ENCODE data around the gene GOLGA6D. TPM values are rescaled to one million over a fixed set of nuclear protein-coding genes. Genes with fewer than 3 reads are reported as not detected.
"Not testable (repeated sequence)": the region's sequence is repeated elsewhere in the genome, so short reads cannot be mapped to it uniquely, and the experiment has no call there.

The GOLGA6D gene
- total and polyA plus RNA-seq, 2 donors (not counting 1 experiment from before 2014, with no cell fraction given): not detected

DNA sequence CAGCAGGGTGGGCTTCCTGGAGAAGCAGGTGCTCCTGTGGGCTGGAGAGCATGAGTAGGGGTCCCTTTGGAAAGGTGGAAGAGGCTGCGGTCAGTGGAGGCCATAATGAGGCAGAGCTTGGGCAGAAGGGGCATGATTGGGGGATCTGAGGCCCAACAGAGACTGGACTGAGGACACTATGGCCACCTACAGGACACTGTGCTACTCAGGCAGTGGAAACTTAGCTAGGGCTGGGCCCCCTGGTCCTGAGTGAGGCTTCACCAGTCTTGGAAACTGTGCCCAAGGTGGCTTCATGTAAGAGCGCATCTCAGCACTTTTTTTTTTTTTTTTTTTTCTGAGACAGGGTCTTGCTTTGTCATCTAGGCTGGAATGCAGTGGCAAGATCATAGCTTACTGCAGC lies 46.9 kb downstream of the GOLGA6D start:
- Mint-ChIP-seq H3K27me3 (peaks cover 8% of the 10 kb centered on the region), H3K4me1 (peaks cover 2% of the 10 kb centered on the region), H3K27ac (no peak overlapping the region), H3K4me3 (no peak overlapping the region), H3K9me3 (ENCODE audit: insufficient read depth) (no peaks in the 10 kb centered on the region)
- no peak overlapping the region for H2AFZ ChIP-seq (ENCODE audit: insufficient read depth, low read depth, low read length, poor library complexity, severe bottlenecking)
- ATAC-seq (ENCODE audit: low read depth) (no peak), DNase-seq (no peak)
- H3K79me2 ChIP-seq (ENCODE audit: control insufficient read depth, insufficient read depth, low read length): no peaks in the 10 kb centered on the region
- intact Hi-C loops (cut with micrococcal nuclease): no loop called here
- no peaks in the 10 kb centered on the region for H3K9me3 ChIP-seq (ENCODE audit: control extremely low read depth in 1 of 3, control insufficient read depth in 2 of 3, insufficient read depth in 1 of 3, low read length in 2 of 3)
- TF ChIP-seq EZH2 (IDR thresholded peaks at IDR 0.05; ENCODE audit: borderline replicate concordance, insufficient read depth, low read depth, low read length, poor library complexity, severe bottlenecking): no peak
- TF ChIP-seq, protein P1, sequence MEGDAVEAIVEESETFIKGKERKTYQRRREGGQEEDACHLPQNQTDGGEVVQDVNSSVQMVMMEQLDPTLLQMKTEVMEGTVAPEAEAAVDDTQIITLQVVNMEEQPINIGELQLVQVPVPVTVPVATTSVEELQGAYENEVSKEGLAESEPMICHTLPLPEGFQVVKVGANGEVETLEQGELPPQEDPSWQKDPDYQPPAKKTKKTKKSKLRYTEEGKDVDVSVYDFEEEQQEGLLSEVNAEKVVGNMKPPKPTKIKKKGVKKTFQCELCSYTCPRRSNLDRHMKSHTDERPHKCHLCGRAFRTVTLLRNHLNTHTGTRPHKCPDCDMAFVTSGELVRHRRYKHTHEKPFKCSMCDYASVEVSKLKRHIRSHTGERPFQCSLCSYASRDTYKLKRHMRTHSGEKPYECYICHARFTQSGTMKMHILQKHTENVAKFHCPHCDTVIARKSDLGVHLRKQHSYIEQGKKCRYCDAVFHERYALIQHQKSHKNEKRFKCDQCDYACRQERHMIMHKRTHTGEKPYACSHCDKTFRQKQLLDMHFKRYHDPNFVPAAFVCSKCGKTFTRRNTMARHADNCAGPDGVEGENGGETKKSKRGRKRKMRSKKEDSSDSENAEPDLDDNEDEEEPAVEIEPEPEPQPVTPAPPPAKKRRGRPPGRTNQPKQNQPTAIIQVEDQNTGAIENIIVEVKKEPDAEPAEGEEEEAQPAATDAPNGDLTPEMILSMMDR (IDR thresholded peaks at IDR 0.05): no peak
- POLR2A ChIA-PET: no interaction called here
- peaks cover 0 to 2% (median 0%) of the 10 kb centered on the region in 4 experiments for H3K27me3 ChIP-seq (replicated peaks in 1 of 4; ENCODE audit: control extremely low read depth in 1 of 4, control insufficient read depth in 3 of 4, insufficient read depth in 4 of 4, low read length in 3 of 4)
- no peak overlapping the region for H3K9ac ChIP-seq (ENCODE audit: low read length)
- no peaks in the 10 kb centered on the region for H3K4me1 ChIP-seq (ENCODE audit: control insufficient read depth in 2 of 2, insufficient read depth in 2 of 2, low read length in 2 of 2)
- WGBS (ENCODE audit: insufficient coverage): 100% methylated on average over 1 of the region's 2 CpGs
- no peaks in the 10 kb centered on the region for H4K20me1 ChIP-seq (ENCODE audit: control insufficient read depth, insufficient read depth, low read length, poor library complexity, severe bottlenecking)
- H3K27ac ChIP-seq (ENCODE audit: low read length in 2 of 2): no peak overlapping the region
- H3K4me3 ChIP-seq (ENCODE audit: control extremely low read depth in 1 of 5, extremely low read depth in 1 of 5, insufficient read depth in 1 of 5, low read depth in 2 of 5, low read length in 4 of 5): no peak overlapping the region
- CTCF ChIA-PET: interaction anchor here (0.7 to 1.0 kb wide), 3 partner anchors 38 to 300 kb away, joined by 3 to 4 read pairs (median 3); no protein-coding TSS in a partner anchor
- H3K4me2 ChIP-seq (replicated peaks; ENCODE audit: low read depth, low read length, poor library complexity, severe bottlenecking): no peak overlapping the region
- no peaks in the 10 kb centered on the region for H3K36me3 ChIP-seq (replicated peaks in 1 of 2; ENCODE audit: control extremely low read depth in 1 of 2, control insufficient read depth in 1 of 2, extremely low read depth in 1 of 2, insufficient read depth in 2 of 2, low read length in 1 of 2)

DNA sequence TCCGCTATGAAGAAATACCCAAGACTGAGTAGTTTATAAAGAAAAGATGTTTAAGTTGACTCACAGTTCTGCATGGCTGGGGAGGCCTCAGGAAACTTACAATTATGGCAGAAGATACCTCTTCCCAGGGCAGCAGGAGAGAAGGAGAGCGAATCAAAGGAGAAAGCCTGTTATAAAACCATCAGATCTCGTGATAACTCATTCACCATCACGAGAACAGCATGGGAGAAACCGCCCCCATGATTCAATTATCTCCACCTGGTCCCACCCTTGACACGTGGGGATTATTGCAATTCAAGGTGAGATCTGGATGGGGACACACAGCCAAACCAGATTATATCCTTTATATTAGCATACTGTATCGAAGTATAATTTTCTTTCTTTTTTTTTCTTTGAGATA lies 49.5 kb downstream of the GOLGA6D start:
- H3K27ac ChIP-seq (ENCODE audit: low read length in 2 of 2); H3K4me2 ChIP-seq (replicated peaks; ENCODE audit: low read depth, low read length, poor library complexity, severe bottlenecking); DNase-seq; H3K36me3 ChIP-seq (replicated peaks in 1 of 2; ENCODE audit: control extremely low read depth in 1 of 2, control insufficient read depth in 1 of 2, extremely low read depth in 1 of 2, insufficient read depth in 2 of 2, low read length in 1 of 2); intact Hi-C loops (cut with micrococcal nuclease); H3K79me2 ChIP-seq (ENCODE audit: control insufficient read depth, insufficient read depth, low read length); H3K9ac ChIP-seq (ENCODE audit: low read length); ATAC-seq (ENCODE audit: low read depth); H4K20me1 ChIP-seq (ENCODE audit: control insufficient read depth, insufficient read depth, low read length, poor library complexity, severe bottlenecking); CTCF ChIA-PET; H3K4me3 ChIP-seq (ENCODE audit: control extremely low read depth in 1 of 5, extremely low read depth in 1 of 5, insufficient read depth in 1 of 5, low read depth in 2 of 5, low read length in 4 of 5); POLR2A ChIA-PET; H3K4me3 Mint-ChIP-seq; H3K9me3 ChIP-seq (ENCODE audit: control extremely low read depth in 1 of 3, control insufficient read depth in 2 of 3, insufficient read depth in 1 of 3, low read length in 2 of 3); H3K27ac Mint-ChIP-seq; H3K27me3 Mint-ChIP-seq; H3K27me3 ChIP-seq (replicated peaks in 1 of 4; ENCODE audit: control extremely low read depth in 1 of 4, control insufficient read depth in 3 of 4, insufficient read depth in 4 of 4, low read length in 3 of 4); H2AFZ ChIP-seq (ENCODE audit: insufficient read depth, low read depth, low read length, poor library complexity, severe bottlenecking); H3K9me3 Mint-ChIP-seq (ENCODE audit: insufficient read depth): not testable (repeated sequence)
- H3K4me1 ChIP-seq (ENCODE audit: control insufficient read depth in 2 of 2, insufficient read depth in 2 of 2, low read length in 2 of 2): peaks cover 9 to 16% of the 10 kb centered on the region in 2 donors
- 93% methylated on average over 2 of the region's 7 CpGs for WGBS (ENCODE audit: insufficient coverage)
- H3K4me1 Mint-ChIP-seq: peaks cover 17% of the 10 kb centered on the region

DNA sequence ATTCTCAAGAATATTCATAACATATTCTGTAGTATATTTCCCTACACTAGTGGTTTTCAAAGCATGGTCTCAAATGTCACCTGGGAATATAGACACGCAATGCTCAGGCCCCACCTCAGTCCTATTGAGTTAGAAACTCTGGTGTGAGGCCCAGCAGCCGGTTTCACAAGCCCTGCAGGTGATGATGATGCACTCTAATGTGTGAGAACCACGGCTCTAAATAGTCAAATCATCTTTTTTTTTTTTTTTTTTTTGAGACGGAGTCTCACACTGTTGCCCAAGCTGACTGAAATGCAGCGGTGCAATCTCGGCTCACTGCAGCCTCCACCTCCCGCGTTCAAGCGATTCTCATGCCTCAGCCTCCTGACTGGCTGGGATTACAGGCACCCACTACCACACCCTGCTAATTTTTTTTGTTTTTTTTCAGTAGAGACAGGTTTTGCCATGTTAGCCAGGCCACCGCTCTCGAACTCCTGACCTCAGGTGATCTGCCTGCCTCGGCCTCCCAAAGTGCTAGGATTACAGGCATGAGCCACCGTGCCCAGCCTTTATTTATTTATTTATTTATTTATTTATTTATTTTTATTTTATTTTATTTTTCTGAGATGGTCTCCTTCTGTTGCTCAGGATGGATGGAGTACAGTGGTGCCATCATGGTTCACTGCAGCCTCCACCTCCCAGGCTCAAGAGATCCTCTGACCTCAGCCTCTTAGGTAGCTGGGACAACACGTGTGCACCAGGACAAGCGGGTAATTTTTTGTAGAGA lies 51.2 kb downstream of the GOLGA6D start:
- H3K27ac ChIP-seq (ENCODE audit: low read length in 2 of 2); DNase-seq; H2AFZ ChIP-seq (ENCODE audit: insufficient read depth, low read depth, low read length, poor library complexity, severe bottlenecking); H3K79me2 ChIP-seq (ENCODE audit: control insufficient read depth, insufficient read depth, low read length); H3K4me2 ChIP-seq (replicated peaks; ENCODE audit: low read depth, low read length, poor library complexity, severe bottlenecking); H3K9me3 Mint-ChIP-seq (ENCODE audit: insufficient read depth); H4K20me1 ChIP-seq (ENCODE audit: control insufficient read depth, insufficient read depth, low read length, poor library complexity, severe bottlenecking); H3K27me3 ChIP-seq (replicated peaks in 1 of 4; ENCODE audit: control extremely low read depth in 1 of 4, control insufficient read depth in 3 of 4, insufficient read depth in 4 of 4, low read length in 3 of 4); H3K9me3 ChIP-seq (ENCODE audit: control extremely low read depth in 1 of 3, control insufficient read depth in 2 of 3, insufficient read depth in 1 of 3, low read length in 2 of 3); intact Hi-C loops (cut with micrococcal nuclease); ATAC-seq (ENCODE audit: low read depth); H3K9ac ChIP-seq (ENCODE audit: low read length); H3K27ac Mint-ChIP-seq; H3K27me3 Mint-ChIP-seq; H3K4me3 Mint-ChIP-seq; H3K36me3 ChIP-seq (replicated peaks in 1 of 2; ENCODE audit: control extremely low read depth in 1 of 2, control insufficient read depth in 1 of 2, extremely low read depth in 1 of 2, insufficient read depth in 2 of 2, low read length in 1 of 2); H3K4me3 ChIP-seq (ENCODE audit: control extremely low read depth in 1 of 5, extremely low read depth in 1 of 5, insufficient read depth in 1 of 5, low read depth in 2 of 5, low read length in 4 of 5): not testable (repeated sequence)
- peaks cover 18% of the 10 kb centered on the region for H3K4me1 Mint-ChIP-seq
- peaks cover 9 to 16% of the 10 kb centered on the region in 2 donors for H3K4me1 ChIP-seq (ENCODE audit: control insufficient read depth in 2 of 2, insufficient read depth in 2 of 2, low read length in 2 of 2)
- WGBS (ENCODE audit: insufficient coverage): 59% methylated on average over 10 of the region's 15 CpGs
- POLR2A ChIA-PET: interaction anchor here (0.6 kb wide), 1 partner anchor 118 kb away, joined by 8 read pairs; the partner anchor contains the start of gene SIN3A
- CTCF ChIA-PET: interaction anchor here (0.6 to 2.7 kb wide), 2 partner anchors 34 to 42 kb away, joined by 4 to 13 read pairs; partner anchors contain the start of gene MAN2C1
